ENCODE data around the gene NT5C3B.
"Not testable (repeated sequence)": the region's sequence is repeated elsewhere in the genome, so short reads cannot be mapped to it uniquely, and the experiment has no call there.

The NT5C3B gene

GRCh38 chr17:41781404-41782110 is 54.5 kb downstream of the NT5C3B start:
- DNase-seq, result no peak

- DNase-seq, result no peak
Observed at GRCh38 chr17:41779954-41780353, 56.1 kb downstream of the NT5C3B start.

- DNase-seq, result peak; percentile 83 to 94
Observed at GRCh38 chr17:41777574-41778188, 58.4 kb downstream of the NT5C3B start.

GRCh38 chr17:41777157-41777573 is 58.9 kb downstream of the NT5C3B start:
- DNase-seq, result no peak

GRCh38 chr17:41776262-41776900 is 59.7 kb downstream of the NT5C3B start:
- DNase-seq, result not testable (repeated sequence)

- DNase-seq, result no peak
Observed at GRCh38 chr17:41775394-41776226, 60.4 kb downstream of the NT5C3B start.

Measured in NCI-H446 (cell line).